ENCODE data around the gene MUS81.
"Not testable (repeated sequence)": the region's sequence is repeated elsewhere in the genome, so short reads cannot be mapped to it uniquely, and the experiment has no call there.

MUS81 gene

DNA sequence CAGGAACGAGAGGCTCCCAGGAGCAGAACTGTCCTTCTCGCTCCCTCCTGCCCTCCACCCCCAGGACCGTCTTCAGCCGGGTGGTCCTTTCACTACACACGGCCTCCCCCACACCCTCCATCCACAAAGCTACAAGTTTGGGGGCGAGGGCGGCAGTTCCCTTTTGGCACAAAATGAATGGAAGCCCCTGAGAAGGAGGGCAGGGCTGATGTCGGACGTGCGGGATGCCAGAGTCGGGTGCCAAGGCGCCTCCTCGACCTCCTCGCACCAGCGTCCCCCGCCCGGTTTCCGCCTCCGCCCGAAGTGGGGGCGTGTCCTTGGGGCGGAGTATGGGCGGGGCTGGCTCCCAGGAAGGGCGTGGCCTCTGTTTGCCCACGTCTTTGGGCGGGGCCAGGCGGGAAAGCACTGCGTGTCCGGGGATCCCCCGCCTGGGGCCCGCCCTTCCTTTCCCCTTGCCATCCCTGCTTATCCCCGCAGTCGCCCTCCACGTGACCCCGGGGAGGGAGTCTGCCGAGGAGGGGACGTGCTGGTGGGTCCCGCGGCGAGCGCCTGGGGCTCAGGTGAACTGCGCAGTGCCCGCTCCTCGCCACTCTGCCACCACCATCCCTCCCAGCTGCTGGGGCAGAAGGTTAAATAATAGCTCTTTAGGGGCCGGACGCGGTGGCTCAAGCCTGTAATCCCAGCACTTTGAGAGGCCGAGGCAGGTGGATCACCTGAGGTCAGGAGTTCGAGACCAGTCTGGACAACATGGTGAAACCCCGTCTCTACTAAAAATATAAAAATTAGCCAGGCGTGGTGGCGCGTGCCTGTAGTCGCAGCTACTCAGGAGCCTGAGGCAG, 13.3 kb downstream of the MUS81 start:
- no peak for DNase-seq (ENCODE audit: low read depth)

DNA sequence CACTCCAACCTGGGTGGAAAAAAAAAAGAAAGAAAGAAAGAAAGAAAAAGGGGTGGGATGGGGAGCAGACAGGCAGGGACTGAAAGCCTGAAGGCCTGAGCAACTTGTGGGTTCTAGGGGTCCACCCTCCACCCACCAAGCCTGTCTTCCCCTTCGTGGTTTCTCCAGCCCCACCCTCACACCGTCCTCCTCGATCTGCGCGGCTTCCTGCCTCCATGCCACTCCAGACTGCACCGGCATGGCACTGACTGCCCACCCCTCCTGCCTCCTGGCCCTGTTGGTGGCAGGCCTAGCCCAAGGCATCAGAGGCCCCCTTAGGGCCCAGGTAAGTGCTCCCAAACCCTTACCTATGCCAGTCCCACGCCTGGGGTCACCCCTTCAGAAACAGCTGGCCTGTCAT, 19.4 kb downstream of the MUS81 start, which contains the start of gene CTSW:
Gene CTSW (plus strand): TSS at position 221 of the 400 bp plus-strand sequence. CDS start 18 bp downstream, at position 239.
- no peak for DNase-seq (ENCODE audit: low read depth)

DNA sequence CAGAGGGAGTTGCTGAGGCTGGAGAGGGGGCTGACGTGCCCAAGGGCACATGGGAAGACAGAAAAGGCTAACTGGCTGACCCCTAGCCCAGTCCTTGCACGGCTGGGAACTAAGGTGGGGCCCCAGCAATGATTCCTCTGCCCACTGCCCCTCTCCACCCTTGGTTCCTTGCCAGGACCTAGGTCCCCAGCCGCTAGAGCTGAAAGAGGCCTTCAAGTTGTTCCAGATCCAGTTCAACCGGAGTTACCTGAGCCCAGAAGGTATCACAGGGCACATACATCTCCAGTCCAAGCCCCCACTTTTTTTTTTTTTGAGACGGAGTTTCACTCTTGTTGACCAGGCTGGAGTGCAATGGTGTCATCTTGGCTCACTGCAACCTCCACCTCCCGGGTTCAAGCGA, 19.8 kb downstream of the MUS81 start:
- no peak for DNase-seq (ENCODE audit: low read depth)

DNA sequence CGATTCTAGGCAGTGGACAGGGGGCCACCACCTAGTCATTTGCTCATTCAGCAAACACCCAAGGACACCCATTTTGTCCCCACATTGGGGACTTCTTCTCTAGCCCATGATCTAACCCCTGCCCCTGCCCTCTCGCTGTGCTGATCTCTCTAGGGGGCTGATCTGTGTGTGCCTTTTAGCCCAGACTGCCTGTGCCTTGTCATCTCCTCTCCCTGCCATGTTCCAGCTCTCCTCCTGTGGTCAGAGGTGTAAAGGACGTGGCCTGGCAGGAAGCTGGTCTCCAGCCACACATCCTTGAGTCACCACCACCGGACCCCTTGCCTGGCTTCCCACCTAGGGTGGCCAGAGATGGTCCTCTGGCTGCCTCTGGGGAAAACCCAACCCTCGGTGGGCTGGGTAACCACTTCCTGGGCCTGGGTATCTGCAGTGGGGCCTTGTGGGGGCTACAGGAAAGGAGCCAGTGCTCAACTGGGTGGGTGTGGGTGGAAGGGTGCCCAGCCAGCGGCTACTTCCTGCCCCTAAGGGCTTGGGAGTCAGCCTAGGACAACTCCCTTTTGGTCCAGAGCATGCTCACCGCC, 20.7 kb downstream of the MUS81 start:
- DNase-seq (ENCODE audit: low read depth), result no peak

DNA sequence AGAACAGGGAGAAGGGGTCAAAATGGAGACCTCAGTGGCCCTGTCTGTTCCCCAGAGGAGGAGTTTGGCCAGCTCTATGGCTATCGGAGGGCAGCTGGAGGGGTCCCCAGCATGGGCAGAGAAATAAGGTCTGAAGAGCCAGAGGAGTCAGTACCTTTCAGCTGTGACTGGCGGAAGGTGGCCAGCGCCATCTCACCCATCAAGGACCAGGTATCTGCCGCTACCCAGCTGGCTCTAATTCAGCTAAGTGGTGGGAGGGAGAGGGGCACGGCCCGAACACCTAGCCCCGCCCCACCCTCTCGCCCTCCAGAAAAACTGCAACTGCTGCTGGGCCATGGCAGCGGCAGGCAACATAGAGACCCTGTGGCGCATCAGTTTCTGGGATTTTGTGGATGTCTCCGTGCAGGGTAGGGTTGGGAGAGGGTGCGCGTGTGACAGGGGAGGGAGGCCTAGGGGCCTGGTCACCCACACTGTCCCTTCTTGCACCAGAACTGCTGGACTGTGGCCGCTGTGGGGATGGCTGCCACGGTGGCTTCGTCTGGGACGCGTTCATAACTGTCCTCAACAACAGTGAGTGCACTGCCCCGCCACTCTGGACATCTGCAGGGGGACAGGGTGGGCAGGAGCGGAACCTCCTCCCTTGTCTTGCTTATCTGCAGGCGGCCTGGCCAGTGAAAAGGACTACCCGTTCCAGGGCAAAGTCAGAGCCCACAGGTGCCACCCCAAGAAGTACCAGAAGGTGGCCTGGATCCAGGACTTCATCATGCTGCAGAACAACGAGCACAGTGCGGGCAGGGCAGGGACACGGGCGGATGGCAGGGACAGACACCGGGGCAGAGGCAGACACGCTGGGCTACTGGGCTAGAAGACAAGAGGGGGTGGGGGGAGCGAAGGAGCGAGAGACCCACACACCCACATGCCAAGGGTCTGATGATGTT, 22.2 kb downstream of the MUS81 start:
- no peak for DNase-seq (ENCODE audit: low read depth)

DNA sequence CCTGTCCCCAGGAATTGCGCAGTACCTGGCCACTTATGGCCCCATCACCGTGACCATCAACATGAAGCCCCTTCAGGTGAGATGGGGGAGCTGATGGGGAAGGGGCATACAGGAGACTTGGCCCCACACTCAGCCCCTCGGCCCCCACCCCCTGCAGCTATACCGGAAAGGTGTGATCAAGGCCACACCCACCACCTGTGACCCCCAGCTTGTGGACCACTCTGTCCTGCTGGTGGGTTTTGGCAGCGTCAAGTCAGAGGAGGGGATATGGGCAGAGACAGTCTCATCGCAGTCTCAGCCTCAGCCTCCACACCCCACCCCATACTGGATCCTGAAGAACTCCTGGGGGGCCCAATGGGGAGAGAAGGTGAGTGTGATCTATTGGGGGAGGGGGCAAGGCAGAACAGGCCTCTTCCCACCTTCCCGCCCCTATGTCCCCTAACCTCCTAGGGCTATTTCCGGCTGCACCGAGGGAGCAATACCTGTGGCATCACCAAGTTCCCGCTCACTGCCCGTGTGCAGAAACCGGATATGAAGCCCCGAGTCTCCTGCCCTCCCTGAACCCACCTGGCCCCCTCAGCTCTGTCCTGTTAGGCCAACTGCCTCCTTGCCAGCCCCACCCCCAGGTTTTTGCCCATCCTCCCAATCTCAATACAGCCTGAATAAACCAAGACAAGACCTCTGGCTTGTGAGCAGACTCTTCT, 23.0 kb downstream of the MUS81 start:
- no peak for DNase-seq (ENCODE audit: low read depth)

DNA sequence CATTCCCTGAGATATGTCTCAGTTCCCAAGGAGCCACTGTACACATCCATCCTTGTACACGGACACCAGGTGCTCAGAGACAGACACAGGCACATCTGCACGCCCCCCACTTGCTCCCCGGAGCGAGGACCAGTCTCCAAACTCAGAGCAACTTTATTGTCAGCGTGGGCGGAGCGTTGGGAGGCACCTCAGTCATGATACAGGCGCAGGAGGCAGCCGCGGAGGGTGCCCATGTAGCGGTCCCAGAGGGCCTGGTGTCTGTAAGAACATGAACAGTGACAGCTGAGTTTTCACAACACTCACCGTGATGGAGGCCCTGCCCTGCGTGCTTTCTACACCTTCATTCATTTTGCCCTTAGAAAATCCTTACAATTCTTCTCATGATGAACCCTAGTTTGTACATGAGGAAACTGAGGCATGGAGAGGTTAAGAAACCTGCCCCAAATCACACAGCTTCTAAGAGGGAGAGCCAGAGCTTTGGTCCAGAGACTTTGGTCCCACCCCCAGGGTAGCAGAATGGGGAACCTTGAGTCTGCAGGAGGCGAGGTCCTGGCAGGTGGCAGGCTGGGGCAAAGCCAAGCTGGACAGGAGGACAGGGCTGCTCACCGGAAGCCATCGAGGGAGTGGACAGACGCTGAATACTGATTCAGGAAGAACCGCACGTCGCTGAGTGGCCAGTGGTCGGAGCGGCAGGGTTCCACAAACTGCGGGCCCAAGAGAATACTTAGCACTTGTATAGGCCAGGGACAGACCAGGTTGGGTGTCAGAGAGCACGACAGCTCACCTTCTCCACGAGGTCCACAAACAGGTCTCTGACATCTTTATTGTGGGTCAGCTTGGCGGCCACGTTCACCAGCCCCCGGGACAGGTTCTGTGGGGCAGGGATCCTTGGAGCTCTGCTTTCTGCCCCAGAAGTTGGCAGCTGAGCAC, 23.8 kb downstream of the MUS81 start:
- no peak for DNase-seq (ENCODE audit: low read depth)

DNA sequence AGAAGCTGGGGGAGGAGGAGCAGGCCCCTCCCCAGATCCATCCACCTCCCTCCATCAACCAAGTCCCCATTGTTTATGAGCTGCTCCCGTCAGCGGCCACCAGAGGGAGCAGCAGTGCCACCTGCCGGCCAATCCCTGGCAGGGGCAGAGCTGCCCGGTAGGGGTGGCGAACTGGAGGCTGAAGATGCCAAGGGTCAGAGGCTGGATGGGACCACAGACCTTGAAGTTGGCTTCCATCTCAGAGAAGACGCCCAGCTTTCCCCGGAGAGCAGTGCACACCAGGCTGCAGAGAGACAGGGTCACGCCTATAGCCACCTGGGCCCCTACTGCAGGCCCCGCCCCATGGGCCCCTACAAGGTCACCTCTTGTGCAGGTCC, 24.5 kb downstream of the MUS81 start:
- DNase-seq (ENCODE audit: low read depth), result no peak

DNA sequence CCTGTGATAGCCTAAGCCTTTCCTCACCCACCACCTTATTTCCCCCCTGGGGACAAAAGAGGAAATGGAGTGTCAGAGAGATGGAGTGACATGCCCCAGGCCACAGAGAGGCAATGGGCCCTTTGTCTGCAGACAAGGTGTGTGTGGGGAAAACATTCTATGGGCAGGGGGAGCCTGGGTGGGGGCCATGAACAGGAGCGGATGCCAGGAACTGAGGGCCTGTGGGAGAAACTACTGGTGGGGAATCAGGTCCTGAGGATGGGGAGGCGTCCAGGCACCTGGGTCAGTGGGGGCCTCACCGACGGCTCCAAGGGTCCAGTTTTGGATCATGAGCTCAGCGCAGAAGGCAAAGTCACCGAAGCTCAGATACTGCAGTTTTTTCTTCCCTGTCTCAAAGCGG, 25.0 kb downstream of the MUS81 start:
- DNase-seq (ENCODE audit: low read depth), result no peak

DNA sequence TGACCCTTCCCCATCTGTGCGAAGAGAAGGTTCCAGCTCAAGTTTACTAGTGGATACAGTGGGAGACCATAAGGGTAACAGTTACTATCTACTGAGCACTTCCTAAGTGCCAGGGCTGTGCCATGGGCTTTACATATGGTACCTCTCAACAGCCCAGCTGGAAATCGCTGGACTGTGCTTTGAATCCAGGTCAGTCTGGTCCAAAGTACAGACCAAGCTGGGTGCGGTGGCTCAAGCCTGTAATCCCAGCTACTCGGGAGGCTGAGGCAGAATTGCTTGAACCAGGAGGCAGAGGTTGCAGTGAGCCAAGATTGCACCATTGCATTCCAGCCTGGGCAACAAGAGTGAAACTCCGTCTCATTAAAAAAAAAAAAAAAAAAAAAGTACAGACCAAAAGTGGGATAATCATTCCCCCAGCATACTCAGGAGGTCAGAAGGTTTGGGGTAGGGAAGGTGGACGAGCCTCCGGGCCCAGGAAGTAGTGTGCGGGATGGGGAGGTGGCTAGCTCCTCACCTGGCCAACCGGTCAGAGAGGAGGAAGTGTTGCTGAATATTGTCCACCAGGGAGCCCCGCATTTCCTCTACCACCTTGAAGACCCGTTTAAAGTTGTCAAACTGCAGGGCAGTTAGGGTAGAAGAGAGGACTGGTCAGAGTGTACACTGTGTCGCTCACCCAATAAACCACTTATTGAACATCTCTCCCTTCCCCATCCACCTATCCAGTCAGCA, 25.7 kb downstream of the MUS81 start:
- no peak for DNase-seq (ENCODE audit: low read depth)

DNA sequence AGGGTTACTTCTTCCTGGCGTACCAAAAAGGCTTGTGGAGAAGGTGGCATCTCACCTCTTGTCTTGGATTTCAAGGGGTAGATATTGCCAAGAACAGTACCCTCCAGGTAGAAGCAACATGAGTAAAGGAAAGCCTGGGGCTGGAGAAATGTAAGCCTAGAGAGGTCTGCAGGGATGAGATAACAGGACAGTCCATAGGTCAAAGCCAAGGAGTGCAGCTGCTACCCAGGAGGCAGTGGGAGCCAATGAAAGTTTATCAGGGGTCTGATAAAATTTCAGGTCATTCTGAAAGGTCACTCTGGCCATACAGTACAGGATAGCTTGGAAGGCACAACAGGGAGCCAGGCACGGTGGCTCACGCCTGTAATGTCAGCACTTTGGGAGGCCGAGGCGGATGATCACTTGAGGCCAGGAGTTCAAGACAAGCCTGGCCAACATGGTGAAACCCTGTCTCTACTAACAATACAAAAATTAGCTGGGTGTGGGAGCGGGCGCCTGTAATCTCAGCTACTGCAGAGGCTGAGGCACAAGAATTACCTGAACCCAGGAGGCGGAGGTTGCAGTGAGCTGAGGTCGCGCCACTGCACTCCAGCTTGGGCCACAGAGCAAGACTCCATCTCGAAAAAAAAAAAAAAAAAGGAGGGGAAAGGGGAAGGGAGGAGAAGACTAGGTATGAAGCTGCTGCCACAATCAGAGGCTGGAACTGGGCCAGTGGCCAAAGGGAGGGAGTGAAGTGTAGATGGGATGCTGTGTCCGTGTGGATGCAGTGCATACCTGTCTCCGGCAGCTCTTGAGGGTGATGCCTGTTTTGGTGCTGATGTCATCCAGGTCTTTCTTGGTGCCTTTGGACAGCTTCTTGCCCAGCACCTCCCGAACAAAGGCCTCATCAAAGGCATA, 26.8 kb downstream of the MUS81 start:
- DNase-seq (ENCODE audit: low read depth), result no peak

DNA sequence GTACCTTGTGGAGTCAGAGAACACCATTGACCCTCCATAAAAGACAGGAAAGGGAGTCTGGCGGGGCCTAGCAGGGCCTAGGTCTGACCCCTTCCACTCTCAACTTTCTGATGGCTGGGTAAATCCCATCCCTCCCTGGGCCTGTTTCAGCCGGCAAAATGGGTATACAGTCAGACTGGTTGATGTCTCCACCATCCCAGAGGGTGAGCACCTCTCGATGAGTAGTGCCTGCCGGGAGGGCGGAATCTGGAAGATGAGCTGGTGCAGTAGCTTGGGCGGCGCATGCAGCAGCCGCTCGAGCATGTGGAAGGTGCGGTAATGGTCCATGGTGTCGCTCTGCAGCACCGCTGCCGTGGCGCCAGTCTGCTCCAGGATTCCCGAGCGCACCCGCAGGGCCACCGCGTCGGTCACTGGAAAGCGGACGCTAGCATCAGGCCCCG, 27.5 kb downstream of the MUS81 start:
- no peak for DNase-seq (ENCODE audit: low read depth)

DNA sequence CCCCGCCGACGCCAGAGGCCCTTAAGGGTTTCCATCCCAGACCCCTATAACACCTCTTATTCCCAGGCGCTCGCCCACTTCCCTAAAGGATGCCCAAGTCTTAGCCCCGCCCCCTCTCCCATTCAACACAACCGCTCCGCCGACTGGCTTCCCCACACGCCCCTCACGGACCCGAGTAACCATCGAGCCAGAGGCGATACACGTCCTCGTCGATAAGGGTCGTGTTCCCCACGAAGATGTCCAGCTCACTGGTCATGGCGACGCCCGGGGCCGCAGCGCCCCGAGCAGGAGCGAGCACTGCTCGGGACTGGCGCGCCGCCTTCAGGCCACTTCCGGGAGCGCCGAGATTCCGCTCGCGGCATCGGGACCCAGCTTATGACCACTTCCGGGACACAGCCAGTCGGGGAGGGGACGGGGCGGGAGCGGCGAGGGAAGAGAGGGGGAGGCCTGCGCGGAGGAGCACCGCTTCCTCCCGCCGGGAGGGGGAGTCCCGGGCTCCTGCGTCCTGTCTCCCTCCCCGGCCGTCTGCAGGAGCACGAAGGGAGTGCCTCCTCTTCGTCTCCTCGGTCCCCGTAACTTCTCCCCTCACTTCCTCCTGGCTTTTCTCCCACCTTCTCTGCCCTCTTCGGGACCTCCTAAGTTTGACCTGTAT, 28.1 kb downstream of the MUS81 start, which contains the start of gene FIBP:
Gene FIBP (minus strand): TSS at position 309 of the 652 bp plus-strand sequence. CDS start 53 bp downstream, at position 256.
- peak; percentile 74 for DNase-seq (ENCODE audit: low read depth)

DNA sequence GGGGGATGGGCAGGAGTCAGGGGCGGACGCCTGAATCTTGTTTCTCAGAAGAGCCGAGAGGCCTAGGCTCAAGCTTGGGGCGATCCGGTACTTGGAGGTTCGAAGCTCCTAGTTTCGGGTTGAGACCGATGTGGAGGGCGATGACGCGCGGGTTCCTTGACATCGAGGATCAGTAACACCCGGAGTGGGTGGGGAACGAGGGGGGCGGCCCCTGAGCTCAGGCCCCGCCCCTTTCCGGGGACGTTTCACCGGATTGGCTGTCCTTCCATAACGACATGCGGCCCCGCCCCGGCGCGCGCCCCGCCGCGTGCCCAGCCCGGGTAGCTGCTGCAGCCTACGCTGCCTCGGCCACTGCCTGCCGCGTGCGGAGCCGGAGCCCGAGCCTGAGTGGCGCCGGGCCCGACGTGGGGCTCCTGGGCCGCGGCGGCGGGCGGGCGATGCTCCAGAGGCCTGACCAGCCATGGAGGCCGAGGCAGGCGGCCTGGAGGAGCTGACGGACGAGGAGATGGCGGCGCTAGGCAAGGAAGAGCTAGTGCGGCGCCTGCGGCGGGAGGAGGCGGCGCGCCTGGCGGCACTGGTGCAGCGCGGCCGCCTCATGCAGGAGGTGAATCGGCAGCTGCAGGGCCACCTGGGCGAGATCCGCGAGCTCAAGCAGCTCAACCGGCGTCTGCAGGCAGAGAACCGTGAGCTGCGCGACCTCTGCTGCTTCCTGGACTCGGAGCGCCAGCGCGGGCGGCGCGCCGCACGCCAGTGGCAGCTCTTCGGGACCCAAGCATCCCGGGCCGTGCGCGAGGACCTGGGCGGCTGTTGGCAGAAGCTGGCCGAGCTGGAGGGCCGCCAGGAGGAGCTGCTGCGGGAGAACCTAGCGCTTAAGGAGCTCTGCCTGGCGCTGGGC, 30.3 kb downstream of the MUS81 start, which contains the start of gene CCDC85B:
Gene CCDC85B (plus strand): TSS at position 350 of the 895 bp plus-strand sequence. CDS start 111 bp downstream, at position 461.
- DNase-seq (ENCODE audit: low read depth), result peak; percentile 72

DNA sequence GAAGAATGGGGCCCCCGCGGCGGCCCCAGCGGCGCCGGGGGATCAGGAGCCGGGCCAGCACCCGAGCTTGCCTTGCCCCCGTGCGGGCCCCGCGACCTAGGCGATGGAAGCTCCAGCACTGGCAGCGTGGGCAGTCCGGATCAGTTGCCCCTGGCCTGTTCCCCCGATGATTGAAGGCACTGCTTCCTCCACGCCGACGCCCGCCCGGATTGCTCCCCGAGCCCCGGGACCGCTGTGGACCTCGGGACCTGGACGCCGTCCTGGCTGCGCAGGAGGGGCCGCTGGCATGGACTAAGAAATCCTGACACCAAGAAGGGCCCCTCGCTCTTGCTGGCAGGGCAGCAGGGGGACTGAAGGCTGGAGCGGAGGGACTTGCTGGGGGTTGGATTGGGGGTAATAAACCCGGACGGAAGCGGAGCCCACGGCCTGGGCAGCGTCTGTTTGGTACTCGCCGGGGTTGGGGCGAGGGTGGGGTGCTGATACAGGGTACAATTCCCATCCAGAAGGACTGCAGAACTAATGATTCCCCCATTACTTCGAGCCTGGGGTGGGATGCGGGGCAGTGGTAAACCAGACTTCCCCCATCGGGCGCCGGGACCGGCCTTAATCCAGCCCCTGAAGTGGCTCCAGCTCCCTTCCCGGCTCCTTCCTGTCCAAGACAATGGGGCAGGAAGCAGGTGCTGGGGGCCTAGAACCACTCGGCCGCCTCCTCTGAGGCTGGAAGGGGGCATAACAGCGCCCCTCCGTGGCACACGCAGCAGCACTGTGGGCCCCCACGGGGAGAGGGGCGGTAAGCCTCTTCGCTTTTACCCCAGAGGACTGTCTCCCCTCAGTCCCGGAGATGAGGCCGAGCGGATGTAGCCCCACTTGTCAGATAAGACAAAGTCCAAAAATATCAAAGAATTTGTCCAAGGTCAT, 31.2 kb downstream of the MUS81 start:
- DNase-seq (ENCODE audit: low read depth), result no peak

DNA sequence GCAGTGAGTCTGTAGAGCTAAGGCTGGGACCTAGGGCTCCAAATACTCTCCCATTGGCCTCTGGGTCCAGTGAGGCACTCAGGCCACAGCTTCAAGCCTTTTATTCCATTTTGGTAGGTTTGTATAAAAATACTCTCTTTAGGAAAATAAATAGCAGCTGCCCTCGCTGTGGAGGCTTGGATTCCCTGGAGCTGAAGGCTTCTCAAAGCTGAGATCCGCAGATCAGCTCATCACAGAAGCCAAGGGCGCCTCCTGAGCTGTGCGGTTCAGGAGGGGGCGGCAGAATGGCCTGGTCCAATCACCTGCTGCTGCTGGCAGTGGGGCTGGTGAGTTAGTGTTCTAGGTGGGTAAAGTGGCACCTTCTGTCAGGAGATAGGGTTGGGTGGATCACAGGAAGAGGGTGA, 31.9 kb downstream of the MUS81 start:
- not testable (repeated sequence) for DNase-seq (ENCODE audit: low read depth)
